Esophagus mucosa (tissue), 1 donor: Measurements from ENCODE around the gene MC3R. TPM values are rescaled to one million over a fixed set of nuclear protein-coding genes. Genes with fewer than 3 reads are reported as not detected.

Source experiments
- ATAC-seq: fragments of 200-7000 bp; cut with Tn5 transposase; one replicate; pipeline ENCODE4 v1.9.1; 2020
- total RNA-seq: library from RNA; stranded (reverse); gene quantifications from one replicate; pipeline ENCODE4 v1.2.4, GENCODE V29; 2023
- donor health status: DM: yes; HTN: yes; CAD: no.

MC3R gene
- total RNA-seq: not detected

GRCh38 chr20:56247954-56248782, at the start of gene MC3R:
MC3R (plus strand) TSS chr20:56248732; CDS start chr20:56248844, 112 bp downstream.
- peak; percentile 74 for ATAC-seq

- no peak for ATAC-seq
These were observed 48.1 kb upstream of the MC3R start for GRCh38 chr20:56200456-56200855.

GRCh38 chr20:56202493-56203077, 45.9 kb upstream of the MC3R start:
- peak; percentile 62 for ATAC-seq

- ATAC-seq: no peak
These were observed 44.3 kb upstream of the MC3R start for GRCh38 chr20:56204206-56204605.

GRCh38 chr20:56205346-56205745, 43.2 kb upstream of the MC3R start:
- no peak for ATAC-seq

- ATAC-seq: peak; percentile 44
These were observed 40.9 kb upstream of the MC3R start for GRCh38 chr20:56207656-56208055.

- no peak for ATAC-seq
These were observed 40.4 kb upstream of the MC3R start for GRCh38 chr20:56208121-56208520.

- ATAC-seq: no peak
These were observed 37.5 kb upstream of the MC3R start for GRCh38 chr20:56211051-56211450.

- no peak for ATAC-seq
These were observed 36.4 kb upstream of the MC3R start for GRCh38 chr20:56212091-56212490.

GRCh38 chr20:56213321-56213720, 35.2 kb upstream of the MC3R start:
- no peak for ATAC-seq

- ATAC-seq: no peak
These were observed 33.4 kb upstream of the MC3R start for GRCh38 chr20:56215115-56215514.

GRCh38 chr20:56217829-56218228, 30.7 kb upstream of the MC3R start:
- ATAC-seq: no peak

- ATAC-seq: peak; percentile 85
These were observed 27.3 kb upstream of the MC3R start for GRCh38 chr20:56221186-56221585.

- ATAC-seq: no peak
These were observed 26.3 kb upstream of the MC3R start for GRCh38 chr20:56222201-56222600.

GRCh38 chr20:56222945-56223344, 25.6 kb upstream of the MC3R start:
- peak; percentile 38 for ATAC-seq

GRCh38 chr20:56223352-56223751, 25.2 kb upstream of the MC3R start:
- peak; percentile 81 for ATAC-seq

- no peak for ATAC-seq
These were observed 20.5 kb upstream of the MC3R start for GRCh38 chr20:56228021-56228420.

GRCh38 chr20:56229812-56230211, 18.7 kb upstream of the MC3R start:
- no peak for ATAC-seq

GRCh38 chr20:56234110-56234509, 14.4 kb upstream of the MC3R start:
- ATAC-seq: no peak

- ATAC-seq: no peak
These were observed 11.2 kb upstream of the MC3R start for GRCh38 chr20:56237335-56237734.

- ATAC-seq: no peak
These were observed 4.3 kb upstream of the MC3R start for GRCh38 chr20:56244259-56244658.

- no peak for ATAC-seq
These were observed 2.8 kb upstream of the MC3R start for GRCh38 chr20:56245761-56246160.

- ATAC-seq: peak; percentile 48
These were observed 868 bp downstream of the MC3R start for GRCh38 chr20:56249244-56249955.

GRCh38 chr20:56249956-56250355, 1.4 kb downstream of the MC3R start:
- ATAC-seq: no peak
